Suprapubic skin (tissue), 4 donors: Measurements from ENCODE around the gene TRAPPC8. TPM values are rescaled to one million over a fixed set of nuclear protein-coding genes. Genes with fewer than 3 reads are reported as not detected.
"Not testable (repeated sequence)": the region's sequence is repeated elsewhere in the genome, so short reads cannot be mapped to it uniquely, and the experiment has no call there.

Experiments
- DNase-seq, 2 donors: peaks; one replicate each; pipeline ENCODE4 v3.0.0-alpha.2; 2019; ENCODE audit warnings: low spot score in 2 of 2
- H3K27ac ChIP-seq: fragments of 200-600 bp; sonication (generic); one replicate; pipeline ENCODE4 v1.5.1; 2019
- H3K27me3 ChIP-seq: fragments of 200-600 bp; sonication (generic); one replicate; pipeline ENCODE4 v1.5.1; 2019
- H3K36me3 ChIP-seq: fragments of 200-600 bp; sonication (generic); one replicate; pipeline ENCODE4 v1.5.1; 2019
- H3K4me1 ChIP-seq: fragments of 200-600 bp; sonication (generic); one replicate; pipeline ENCODE4 v1.5.1; 2019
- H3K4me3 ChIP-seq: fragments of 200-600 bp; sonication (generic); one replicate; pipeline ENCODE4 v1.5.1; 2019; ENCODE audit warnings: mild to moderate bottlenecking
- H3K9me3 ChIP-seq: fragments of 200-600 bp; sonication (generic); one replicate; pipeline ENCODE4 v1.5.1; 2019
- EP300 ChIP-seq: sonication (generic); formaldehyde crosslinking; IDR thresholded peaks from one replicate; pipeline ENCODE4 v1.6.1; 2017; ENCODE audit warnings: antibody characterized with exemption
- POLR2A ChIP-seq, 2 donors: fragments of 450-650 bp; IDR thresholded peaks; one replicate each; pipeline ENCODE4 v1.6.1; 2017; ENCODE audit warnings: antibody characterized with exemption in 2 of 2, mild to moderate bottlenecking in 2 of 2, moderate library complexity in 2 of 2
- POLR2AphosphoS5 ChIP-seq, 3 donors: sonication (generic); formaldehyde crosslinking; IDR thresholded peaks; one replicate each; pipeline ENCODE4 v1.6.1; 2017; ENCODE audit warnings: antibody characterized with exemption in 3 of 3
- WGBS: methylation state at CpG from one replicate; pipeline ENCODE4 v1.1.5; 2018; 5-methylcytosine and 5-hydroxymethylcytosine counted together
- total RNA-seq, 4 donors: library from RNA; depleted of rRNA; stranded (reverse); fragments of >200 nt; gene quantifications; one replicate each; pipeline ENCODE4 v1.1.0, GENCODE V29; 2016
- TF ChIP-seq, protein P1 (sequence below), 2 donors: fragments of 200-600 bp in 1 of 2; fragments of 450-650 bp in 1 of 2; sonication (generic) in 1 of 2; IDR thresholded peaks; one replicate each; pipeline ENCODE4 v1.5.1; 2016 to 2019; ENCODE audit warnings: antibody characterized with exemption in 2 of 2, mild to moderate bottlenecking in 1 of 2, moderate library complexity in 1 of 2

The TRAPPC8 gene
- total RNA-seq, 4 donors from 2014 or later, result 36.9 to 56.2 (median 42.8) TPM

DNA sequence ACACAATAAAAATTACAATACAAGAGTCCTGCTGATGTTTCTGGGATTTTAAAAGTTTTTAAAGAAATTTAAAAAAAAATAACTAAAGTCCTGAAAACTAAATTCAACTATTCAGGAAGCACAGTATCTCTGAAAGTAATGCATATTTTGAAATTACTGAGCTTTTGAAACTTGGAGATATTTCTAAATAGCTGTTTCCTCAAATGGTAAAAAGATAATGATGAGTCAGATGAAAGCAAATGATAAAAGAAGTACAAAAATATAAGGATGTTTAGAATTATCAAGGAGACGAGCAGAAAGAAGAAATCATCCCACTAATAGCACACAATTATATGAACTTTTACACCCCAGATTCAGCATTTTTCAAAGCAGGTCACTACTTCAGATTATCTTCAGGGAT is 92.1 kb downstream of the TRAPPC8 start:
- no peak for TF ChIP-seq EP300
- no peak for TF ChIP-seq POLR2A (IDR thresholded peaks at IDR 0.05)

DNA sequence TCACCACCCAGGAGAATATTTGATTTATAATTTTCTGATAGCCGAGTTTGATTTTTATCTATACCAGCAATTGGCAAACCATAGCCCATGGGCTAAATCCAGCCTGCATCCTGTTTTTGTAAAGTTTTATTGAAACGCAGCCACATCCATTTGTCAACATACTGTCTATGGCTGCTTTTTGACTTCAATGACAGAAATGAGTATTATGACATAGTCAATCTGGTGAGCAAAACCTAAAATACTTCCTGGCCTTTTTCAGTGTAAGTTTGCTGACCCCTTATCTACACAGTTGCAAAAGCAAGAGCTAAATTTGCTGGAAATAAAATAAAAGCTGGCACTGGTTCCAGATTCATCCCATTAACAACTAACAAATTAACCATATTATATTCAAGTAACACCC is 102.4 kb downstream of the TRAPPC8 start:
- Histone ChIP-seq H3K9me3 (no peaks in the 10 kb centered on the region), H3K36me3 (peaks cover 61% of the 10 kb centered on the region), H3K27ac (no peak overlapping the region), H3K4me1 (no peaks in the 10 kb centered on the region), H3K4me3 (no peak overlapping the region), H3K27me3 (no peaks in the 10 kb centered on the region)
- WGBS, result 90% methylated on average over 2 of the region's 2 CpGs
- TF ChIP-seq, protein P1, sequence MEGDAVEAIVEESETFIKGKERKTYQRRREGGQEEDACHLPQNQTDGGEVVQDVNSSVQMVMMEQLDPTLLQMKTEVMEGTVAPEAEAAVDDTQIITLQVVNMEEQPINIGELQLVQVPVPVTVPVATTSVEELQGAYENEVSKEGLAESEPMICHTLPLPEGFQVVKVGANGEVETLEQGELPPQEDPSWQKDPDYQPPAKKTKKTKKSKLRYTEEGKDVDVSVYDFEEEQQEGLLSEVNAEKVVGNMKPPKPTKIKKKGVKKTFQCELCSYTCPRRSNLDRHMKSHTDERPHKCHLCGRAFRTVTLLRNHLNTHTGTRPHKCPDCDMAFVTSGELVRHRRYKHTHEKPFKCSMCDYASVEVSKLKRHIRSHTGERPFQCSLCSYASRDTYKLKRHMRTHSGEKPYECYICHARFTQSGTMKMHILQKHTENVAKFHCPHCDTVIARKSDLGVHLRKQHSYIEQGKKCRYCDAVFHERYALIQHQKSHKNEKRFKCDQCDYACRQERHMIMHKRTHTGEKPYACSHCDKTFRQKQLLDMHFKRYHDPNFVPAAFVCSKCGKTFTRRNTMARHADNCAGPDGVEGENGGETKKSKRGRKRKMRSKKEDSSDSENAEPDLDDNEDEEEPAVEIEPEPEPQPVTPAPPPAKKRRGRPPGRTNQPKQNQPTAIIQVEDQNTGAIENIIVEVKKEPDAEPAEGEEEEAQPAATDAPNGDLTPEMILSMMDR (IDR thresholded peaks at IDR 0.05), result no peak
- TF ChIP-seq POLR2A (IDR thresholded peaks at IDR 0.05), result no peak
- no peak for TF ChIP-seq POLR2AphosphoS5 (IDR thresholded peaks at IDR 0.05)
- no peak for TF ChIP-seq EP300
- DNase-seq, result no peak

More for the DNA sequence above, 92.1 kb downstream of the TRAPPC8 start:
- Histone ChIP-seq H3K4me3 (no peak overlapping the region), H3K27me3 (no peaks in the 10 kb centered on the region), H3K9me3 (no peaks in the 10 kb centered on the region), H3K36me3 (peaks cover 76% of the 10 kb centered on the region), H3K27ac (no peak overlapping the region), H3K4me1 (no peaks in the 10 kb centered on the region)
- DNase-seq, result no peak
- WGBS, result 76% methylated on average over 1 of the region's 1 CpG

DNA sequence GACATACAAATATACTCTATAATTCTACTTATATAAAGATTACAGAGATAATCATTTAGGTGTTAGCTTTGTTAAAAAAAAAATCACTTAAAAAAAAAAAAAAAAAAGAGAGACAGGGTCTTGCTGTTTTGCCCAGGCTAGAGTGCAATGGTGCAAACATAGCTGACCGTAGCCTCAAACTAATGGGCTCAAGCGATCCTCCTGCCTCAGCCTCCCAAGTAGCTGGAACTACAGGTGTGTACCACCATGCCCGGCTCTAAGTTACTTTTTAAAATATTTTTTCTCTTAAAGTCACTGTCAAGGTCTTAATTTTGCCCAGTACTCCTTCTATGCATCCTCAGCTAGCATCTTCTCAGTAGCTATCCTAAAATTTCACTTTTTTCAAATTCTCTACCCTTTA is 105.0 kb downstream of the TRAPPC8 start:
- no peak for DNase-seq
- Histone ChIP-seq H3K4me3 (no peak overlapping the region), H3K27me3 (no peaks in the 10 kb centered on the region), H3K36me3 (peaks cover 61% of the 10 kb centered on the region), H3K4me1 (no peaks in the 10 kb centered on the region), H3K9me3 (no peaks in the 10 kb centered on the region), H3K27ac (no peak overlapping the region)
- 97% methylated on average over 3 of the region's 3 CpGs for WGBS
- TF ChIP-seq POLR2AphosphoS5 (IDR thresholded peaks at IDR 0.05) (no peak), EP300 (no peak), POLR2A (IDR thresholded peaks at IDR 0.05) (no peak)
- TF ChIP-seq, protein P1 (IDR thresholded peaks at IDR 0.05), result no peak

DNA sequence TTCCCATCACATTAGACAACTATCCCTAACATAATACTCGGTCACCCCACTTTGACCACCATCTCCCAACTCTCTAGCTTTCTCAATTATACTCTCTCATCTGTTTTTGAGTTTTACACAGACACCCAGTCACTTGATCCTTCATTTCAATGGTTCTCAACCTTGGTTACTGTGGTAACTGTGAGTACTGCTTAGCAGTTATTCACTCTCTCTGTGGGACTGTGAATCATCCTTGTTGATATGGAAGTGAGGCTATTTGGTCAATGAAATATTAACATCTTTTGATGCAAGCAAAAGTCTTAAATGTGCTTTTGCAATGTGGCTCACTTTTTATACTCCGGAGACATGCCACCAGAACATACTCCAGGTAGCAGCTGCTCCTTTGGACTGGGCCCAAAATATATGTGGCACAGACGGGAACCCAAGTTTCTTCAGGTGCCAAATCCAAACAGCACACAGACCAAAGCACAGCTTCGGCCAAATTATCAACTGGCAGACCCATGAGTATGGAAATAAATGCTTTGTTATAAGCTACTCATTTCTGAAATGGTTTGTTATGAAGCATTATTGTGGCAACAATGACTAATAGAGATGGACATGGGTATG is 107.3 kb downstream of the TRAPPC8 start:
- Histone ChIP-seq H3K4me3 (no peak overlapping the region), H3K36me3 (peaks cover 69% of the 10 kb centered on the region), H3K9me3 (no peaks in the 10 kb centered on the region), H3K27me3 (no peaks in the 10 kb centered on the region), H3K4me1 (no peaks in the 10 kb centered on the region), H3K27ac (no peak overlapping the region)
- 65% methylated on average over 4 of the region's 4 CpGs for WGBS
- DNase-seq, result no peak
- no peak for TF ChIP-seq POLR2A (IDR thresholded peaks at IDR 0.05)

DNA sequence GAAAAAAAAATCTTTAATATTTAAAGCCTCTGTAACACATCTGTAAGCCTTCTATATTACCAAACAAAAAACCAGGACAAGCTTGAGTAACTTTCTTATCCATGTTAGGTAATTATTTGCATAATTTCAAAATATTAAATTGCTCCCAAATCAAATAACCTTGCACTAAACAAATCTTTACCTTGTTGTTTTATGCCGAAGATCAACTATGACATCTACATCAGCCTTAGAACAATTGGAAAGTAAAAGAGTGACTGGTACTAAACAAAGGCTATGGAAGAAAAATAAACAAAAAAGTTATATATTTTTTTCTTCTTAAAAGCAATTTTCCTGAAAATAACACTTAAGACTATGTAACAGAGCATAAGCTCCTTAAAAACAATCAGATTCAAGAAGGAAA is 111.0 kb downstream of the TRAPPC8 start:
- 90% methylated on average over 1 of the region's 1 CpG for WGBS
- DNase-seq, result no peak
- H3K36me3 ChIP-seq, result peaks cover 48% of the 10 kb centered on the region

DNA sequence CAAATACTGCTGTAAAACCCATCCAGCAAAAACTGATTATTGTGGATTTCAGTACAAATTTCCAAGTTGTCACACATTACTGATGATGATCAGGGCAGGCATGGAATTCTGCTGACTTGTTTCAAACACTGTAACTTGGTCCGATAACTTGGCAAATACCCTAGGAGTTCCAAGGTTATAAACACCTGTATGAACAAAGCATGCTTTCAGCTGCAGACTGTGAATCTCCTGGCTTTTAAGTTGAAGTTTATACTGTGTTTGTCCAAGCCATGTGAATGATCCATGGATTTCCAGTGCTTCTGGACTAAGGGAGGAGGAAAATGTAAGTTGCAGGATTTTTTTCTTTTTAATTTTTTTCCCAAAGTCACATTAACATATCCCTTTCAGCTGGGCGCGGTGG is 112.2 kb downstream of the TRAPPC8 start:
- Histone ChIP-seq H3K27ac (no peak overlapping the region), H3K27me3 (no peaks in the 10 kb centered on the region), H3K9me3 (no peaks in the 10 kb centered on the region), H3K4me1 (no peaks in the 10 kb centered on the region), H3K36me3 (peaks cover 36% of the 10 kb centered on the region), H3K4me3 (no peak overlapping the region)
- WGBS, result 89% methylated on average over 3 of the region's 3 CpGs
- TF ChIP-seq POLR2AphosphoS5 (IDR thresholded peaks at IDR 0.05) (no peak), EP300 (no peak), POLR2A (IDR thresholded peaks at IDR 0.05) (no peak)
- TF ChIP-seq, protein P1 (IDR thresholded peaks at IDR 0.05), result no peak
- no peak for DNase-seq

More for the DNA sequence above, 111.0 kb downstream of the TRAPPC8 start:
- Histone ChIP-seq H3K9me3 (no peaks in the 10 kb centered on the region), H3K4me3 (no peak overlapping the region), H3K27ac (no peak overlapping the region), H3K27me3 (no peaks in the 10 kb centered on the region), H3K4me1 (no peaks in the 10 kb centered on the region)
- TF ChIP-seq POLR2A (IDR thresholded peaks at IDR 0.05), result no peak

DNA sequence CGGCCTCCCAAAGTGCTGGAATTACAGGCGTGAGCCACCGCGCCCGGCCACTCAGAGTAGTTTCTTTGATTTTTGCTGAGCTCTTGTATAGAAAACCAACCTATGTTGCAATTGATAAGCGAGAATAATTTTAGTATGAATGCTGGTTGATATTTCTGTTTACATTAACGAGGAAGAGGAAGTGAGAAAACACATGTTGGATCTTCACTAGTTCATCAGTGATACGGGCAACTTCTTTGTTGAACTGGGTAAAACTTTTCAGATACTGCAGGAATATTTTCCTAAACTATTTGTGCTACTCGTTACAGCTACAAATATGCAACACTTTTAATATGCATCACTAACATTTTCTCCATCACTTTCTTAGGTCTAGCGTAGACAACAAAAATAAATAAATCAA is 114.3 kb downstream of the TRAPPC8 start:
- H3K27ac ChIP-seq, result no peak overlapping the region
- H3K9me3 ChIP-seq, result no peaks in the 10 kb centered on the region
- peaks cover 18% of the 10 kb centered on the region for H3K36me3 ChIP-seq
- H3K4me1 ChIP-seq, result no peaks in the 10 kb centered on the region
- H3K4me3 ChIP-seq, result no peak overlapping the region
- H3K27me3 ChIP-seq, result no peaks in the 10 kb centered on the region
- TF ChIP-seq POLR2A (IDR thresholded peaks at IDR 0.05), result no peak
- no peak for TF ChIP-seq POLR2AphosphoS5 (IDR thresholded peaks at IDR 0.05)
- no peak for DNase-seq
- WGBS, result 97% methylated on average over 10 of the region's 10 CpGs

DNA sequence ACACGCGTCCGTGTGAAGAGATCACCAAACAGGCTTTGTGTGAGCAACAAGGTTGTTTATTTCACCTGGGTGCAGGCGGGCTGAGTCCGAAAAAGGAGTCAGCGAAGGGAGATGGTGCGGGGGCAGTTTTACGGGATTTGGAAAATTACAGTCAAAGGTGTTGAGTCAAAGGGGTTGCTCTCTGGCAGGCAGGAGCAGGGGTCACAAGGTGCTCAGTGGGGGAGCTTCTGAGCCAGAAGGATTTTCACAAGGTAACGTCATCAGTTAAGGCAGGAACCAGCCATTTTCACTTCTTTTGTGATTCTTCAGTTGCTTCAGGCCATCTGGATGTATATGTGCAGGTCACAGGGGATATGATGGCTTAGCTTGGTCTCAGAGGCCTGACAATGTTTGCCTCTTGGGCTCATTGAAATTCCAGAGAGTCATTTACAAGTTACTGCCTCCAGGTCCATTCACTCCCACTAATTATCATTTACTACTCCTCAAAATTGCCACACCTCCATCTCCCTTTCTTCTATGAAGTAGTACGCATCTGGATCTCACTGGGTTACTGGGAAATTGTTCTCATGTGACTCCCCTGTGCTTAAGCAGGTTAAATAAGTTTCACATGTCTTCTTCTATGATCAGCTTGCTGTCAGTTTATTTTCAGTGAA is 116.1 kb downstream of the TRAPPC8 start:
- DNase-seq, H3K9me3 ChIP-seq, H3K4me1 ChIP-seq, H3K27ac ChIP-seq, H3K4me3 ChIP-seq, H3K27me3 ChIP-seq: not testable (repeated sequence)
- WGBS, result 90% methylated on average over 10 of the region's 10 CpGs
- peaks cover 18% of the 10 kb centered on the region for H3K36me3 ChIP-seq
